GM19238 (cell line): ENCODE measurements around the gene ANKRD53.
"Not testable (repeated sequence)": the region's sequence is repeated elsewhere in the genome, so short reads cannot be mapped to it uniquely, and the experiment has no call there.

Experiments
- DNase-seq: peaks from one replicate; pipeline ENCODE4 v3.0.0; 2011; ENCODE audit warnings: low spot score; ENCODE audit not compliant: insufficient read length

ANKRD53 gene

GRCh38 chr2:71006323-71006722 lies 27.9 kb downstream of the ANKRD53 start:
- no peak for DNase-seq

- no peak for DNase-seq
Observed at GRCh38 chr2:71006955-71007799, 28.7 kb downstream of the ANKRD53 start.

GRCh38 chr2:71008342-71008741 lies 29.9 kb downstream of the ANKRD53 start:
- no peak for DNase-seq

GRCh38 chr2:71011786-71012185 lies 33.4 kb downstream of the ANKRD53 start:
- DNase-seq, result not testable (repeated sequence)

- no peak for DNase-seq
Observed at GRCh38 chr2:71018625-71019024, 40.2 kb downstream of the ANKRD53 start.

- DNase-seq, result not testable (repeated sequence)
Observed at GRCh38 chr2:71019989-71020388, 41.6 kb downstream of the ANKRD53 start.

- not testable (repeated sequence) for DNase-seq
Observed at GRCh38 chr2:71021394-71021793, 43.0 kb downstream of the ANKRD53 start.

- not testable (repeated sequence) for DNase-seq
Observed at GRCh38 chr2:71023553-71024243, 45.3 kb downstream of the ANKRD53 start.
